Measurements from ENCODE around the gene RPS19. TPM values are rescaled to one million over a fixed set of nuclear protein-coding genes. Genes with fewer than 3 reads are reported as not detected.

The RPS19 gene
- total and polyA plus RNA-seq, 10 of the 15 experiments (the other 5 are each of a cell fraction or from before 2014, with no cell fraction given) = 2,615 to 5,578 (median 4,127) TPM

- no peak for TF ChIP-seq BCLAF1 (IDR thresholded peaks at IDR 0.05)
- no peak for TF ChIP-seq IKZF1 (conservative IDR thresholded peaks at IDR 0.05)
Measured at GRCh38 chr19:41848666-41849065, 11.4 kb upstream of the RPS19 start (continued).

GRCh38 chr19:41849067-41849466 lies 11.0 kb upstream of the RPS19 start:
- H3K4me3 ChIP-seq = no peak overlapping the region
- H3K27ac ChIP-seq (ENCODE audit: control insufficient read depth, insufficient read depth) = no peak overlapping the region
- H3K4me1 ChIP-seq (ENCODE audit: control insufficient read depth, insufficient read depth, low read length) = no peaks in the 10 kb centered on the region
- CTCF ChIA-PET = interaction anchor here (0.9 to 4.5 kb wide), 4 partner anchors 9 to 54 kb away, joined by 3 to 24 read pairs (median 4); no protein-coding TSS in a partner anchor
- no peak overlapping the region for H3K9ac ChIP-seq (ENCODE audit: control insufficient read depth, insufficient read depth, low read length)
- no peak overlapping the region for H3K4me2 ChIP-seq (ENCODE audit: control insufficient read depth, insufficient read depth)
- DNase-seq (ENCODE audit: low read depth, low spot score) = no peak
- peaks cover 1 to 8% of the 10 kb centered on the region in 2 experiments; a peak in 3 of 4 replicates for H3K27me3 ChIP-seq (replicated peaks in 1 of 2; ENCODE audit: control insufficient read depth in 2 of 2, insufficient read depth in 2 of 2, low read length in 1 of 2)
- no peaks in the 10 kb centered on the region for H3K9me3 ChIP-seq (replicated peaks; ENCODE audit: control insufficient read depth, insufficient read depth, low read length)
- BruUV-seq (replicated peaks) = no TSS peak
- in situ Hi-C loops (cut with MboI) = no loop called here
- FAIRE-seq = no peak
- H3K36me3 ChIP-seq (ENCODE audit: control insufficient read depth in 2 of 2, insufficient read depth in 2 of 2, low read length in 1 of 2) = no peaks in the 10 kb centered on the region
- RAD21 ChIA-PET (ENCODE audit: unreplicated experiment) = no interaction called here
- no peaks in the 10 kb centered on the region for H4K20me1 ChIP-seq (ENCODE audit: control insufficient read depth, insufficient read depth)
- POLR2A ChIA-PET = no interaction called here
- SMC1A ChIA-PET (ENCODE audit: uncharacterized antibody, unreplicated experiment) = no interaction called here
- no peak overlapping the region for H2AFZ ChIP-seq (ENCODE audit: control insufficient read depth, low read depth, low read length)
- no peaks in the 10 kb centered on the region for H3K79me2 ChIP-seq (ENCODE audit: control insufficient read depth, insufficient read depth, low read length)
- ATAC-seq = no peak
- 22% methylated on average over 2 of the region's 2 CpGs for WGBS (ENCODE audit: insufficient coverage, insufficient replicate concordance, low lambda C conversion rate, missing lambda C conversion rate)
- intact Hi-C loops (cut with micrococcal nuclease; ENCODE audit: unreplicated experiment) = no loop called here
- TF ChIP-seq GABPA (IDR thresholded peaks at IDR 0.05; ENCODE audit: low read depth) = no peak
- TF ChIP-seq ATF3 (IDR thresholded peaks at IDR 0.05; ENCODE audit: borderline replicate concordance, extremely low read depth, low read depth, low read length) = no peak
- no peak for TF ChIP-seq POLR2A (IDR thresholded peaks at IDR 0.05; ENCODE audit: low read depth, low read length)
- no peak for TF ChIP-seq PBX3 (IDR thresholded peaks at IDR 0.05; ENCODE audit: insufficient replicate concordance, low read depth, low read length)
- no peak for TF ChIP-seq CHD2 (IDR thresholded peaks at IDR 0.05; ENCODE audit: borderline replicate concordance, low read depth, low read length)
- no peak for TF ChIP-seq E4F1 (IDR thresholded peaks at IDR 0.05; ENCODE audit: borderline replicate concordance, partially characterized antibody)
- no peak for TF ChIP-seq ZNF687 (IDR thresholded peaks at IDR 0.05)
- TF ChIP-seq NFYA (IDR thresholded peaks at IDR 0.05; ENCODE audit: borderline replicate concordance, low read depth, low read length) = no peak

All from GM12878 (cell line).